Keratinocyte (primary cell): ENCODE data around the gene CELSR3.

Experiments
- EZH2 ChIP-seq: IDR thresholded peaks from one replicate; pipeline ENCODE4 v1.6.1; 2012; ENCODE audit warnings: inconsistent platforms, mild to moderate bottlenecking, low read length, moderate library complexity
- TF ChIP-seq, protein P1 (sequence below), 3 experiments: IDR thresholded peaks in 1 of 3; conservative IDR thresholded peaks in 1 of 3; optimal IDR thresholded peaks in 1 of 3; 2 replicates in 2 of 3; 3 replicates in 1 of 3; pipeline versions ENCODE3 to v1.5.1; 2011; ENCODE audit warnings: low read length in 3 of 3, mild to moderate bottlenecking in 3 of 3, moderate library complexity in 2 of 3, control low read depth in 1 of 3, inconsistent platforms in 1 of 3; ENCODE audit not compliant: insufficient read depth in 2 of 3; ENCODE audit errors: extremely low read depth in 1 of 3

DNA sequence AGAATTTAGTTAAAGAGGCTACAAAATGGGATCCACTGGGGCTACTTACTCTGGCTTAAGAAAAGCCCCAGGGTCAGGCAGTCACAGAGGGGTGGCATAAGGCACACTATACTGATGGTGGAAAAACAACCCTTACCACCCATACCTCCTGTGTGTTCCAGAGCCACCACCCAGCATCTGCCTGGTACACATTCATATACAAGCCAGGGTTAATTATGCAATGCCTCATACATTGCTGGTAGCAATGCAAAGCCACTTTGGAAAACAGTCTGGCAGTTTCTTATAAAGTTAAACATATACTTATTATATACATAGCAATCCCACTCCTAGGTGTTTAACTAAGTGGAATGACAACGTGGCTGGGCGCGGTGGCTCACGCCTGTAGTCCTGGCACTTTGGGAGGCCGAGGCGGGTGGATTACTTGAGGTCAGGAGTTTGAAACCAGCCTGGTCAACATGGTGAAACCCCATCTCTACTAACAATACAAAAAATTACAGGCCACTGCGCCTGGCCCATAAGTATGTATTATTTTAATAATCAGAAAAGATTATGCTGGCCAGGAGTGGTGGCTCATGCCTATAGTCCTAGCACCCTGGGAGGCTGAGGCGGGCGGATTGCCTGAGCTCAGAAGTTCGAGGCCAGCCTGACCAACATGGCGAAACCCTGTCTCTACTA is 38.2 kb upstream of the CELSR3 start:
- TF ChIP-seq, protein P1, sequence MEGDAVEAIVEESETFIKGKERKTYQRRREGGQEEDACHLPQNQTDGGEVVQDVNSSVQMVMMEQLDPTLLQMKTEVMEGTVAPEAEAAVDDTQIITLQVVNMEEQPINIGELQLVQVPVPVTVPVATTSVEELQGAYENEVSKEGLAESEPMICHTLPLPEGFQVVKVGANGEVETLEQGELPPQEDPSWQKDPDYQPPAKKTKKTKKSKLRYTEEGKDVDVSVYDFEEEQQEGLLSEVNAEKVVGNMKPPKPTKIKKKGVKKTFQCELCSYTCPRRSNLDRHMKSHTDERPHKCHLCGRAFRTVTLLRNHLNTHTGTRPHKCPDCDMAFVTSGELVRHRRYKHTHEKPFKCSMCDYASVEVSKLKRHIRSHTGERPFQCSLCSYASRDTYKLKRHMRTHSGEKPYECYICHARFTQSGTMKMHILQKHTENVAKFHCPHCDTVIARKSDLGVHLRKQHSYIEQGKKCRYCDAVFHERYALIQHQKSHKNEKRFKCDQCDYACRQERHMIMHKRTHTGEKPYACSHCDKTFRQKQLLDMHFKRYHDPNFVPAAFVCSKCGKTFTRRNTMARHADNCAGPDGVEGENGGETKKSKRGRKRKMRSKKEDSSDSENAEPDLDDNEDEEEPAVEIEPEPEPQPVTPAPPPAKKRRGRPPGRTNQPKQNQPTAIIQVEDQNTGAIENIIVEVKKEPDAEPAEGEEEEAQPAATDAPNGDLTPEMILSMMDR (optimal IDR thresholded peaks at IDR 0.05 in 1 of 3, IDR thresholded peaks at IDR 0.05 in 1 of 3, conservative IDR thresholded peaks at IDR 0.05 in 1 of 3; ENCODE audit: extremely low read depth in 1 of 3, insufficient read depth in 2 of 3, low read length in 3 of 3) = no peak
- no peak for TF ChIP-seq EZH2
